ENCODE measurements around the gene SPATA33.
"Not testable (repeated sequence)": the region's sequence is repeated elsewhere in the genome, so short reads cannot be mapped to it uniquely, and the experiment has no call there.

The SPATA33 gene

DNA sequence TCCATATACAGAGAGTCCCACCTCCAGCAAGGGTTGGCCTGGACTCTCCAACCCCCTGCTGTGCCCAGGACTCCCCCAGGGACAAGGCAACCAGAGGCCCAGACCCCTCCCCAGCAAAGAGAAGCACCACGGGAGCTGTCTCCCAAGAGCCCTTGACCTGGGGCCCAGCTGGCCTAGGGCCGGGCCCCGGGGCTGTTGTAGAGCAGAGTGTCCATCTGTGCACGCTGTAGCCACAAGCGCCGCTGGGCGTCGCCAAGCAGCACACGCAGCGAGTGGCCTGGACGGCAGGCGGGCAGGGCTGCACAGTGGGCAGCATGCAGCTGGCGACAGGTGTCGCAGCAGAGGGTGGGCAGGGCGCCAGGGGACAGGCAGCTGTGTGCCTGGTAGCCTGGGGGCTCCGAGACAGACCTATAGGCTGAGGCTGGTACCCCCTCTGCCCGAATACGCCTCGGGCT is 39.6 kb downstream of the SPATA33 start:
- H3K27ac ChIP-seq (ENCODE audit: low read length) = no peak overlapping the region
- H3K36me3 ChIP-seq (ENCODE audit: control insufficient read depth in 1 of 2, insufficient read depth in 2 of 2, low read length in 2 of 2) = peaks cover 7 to 39% of the 10 kb centered on the region in 2 donors
- H3K27me3 ChIP-seq (ENCODE audit: low read depth, low read length) = no peaks in the 10 kb centered on the region
- H3K4me1 ChIP-seq (ENCODE audit: control insufficient read depth in 1 of 2, insufficient read depth in 2 of 2, low read length in 2 of 2) = peaks cover 0 to 15% of the 10 kb centered on the region in 2 donors
- H3K9me3 ChIP-seq (ENCODE audit: control insufficient read depth in 1 of 2, low read length in 2 of 2) = no peaks in the 10 kb centered on the region
- no peak overlapping the region for H3K4me3 ChIP-seq (ENCODE audit: low read depth in 1 of 2, low read length in 2 of 2)

- Histone ChIP-seq H3K9me3 (ENCODE audit: control insufficient read depth in 1 of 2, low read length in 2 of 2) (no peaks in the 10 kb centered on the region), H3K36me3 (ENCODE audit: control insufficient read depth in 1 of 2, insufficient read depth in 2 of 2, low read length in 2 of 2) (peaks cover 7 to 35% of the 10 kb centered on the region in 2 donors), H3K27me3 (ENCODE audit: low read depth, low read length) (no peaks in the 10 kb centered on the region), H3K4me3 (ENCODE audit: low read depth in 1 of 2, low read length in 2 of 2) (no peak overlapping the region), H3K27ac (ENCODE audit: low read length) (no peak overlapping the region), H3K4me1 (ENCODE audit: control insufficient read depth in 1 of 2, insufficient read depth in 2 of 2, low read length in 2 of 2) (peaks cover 0 to 15% of the 10 kb centered on the region in 2 donors)
Measured at GRCh38 chr16:89697616-89698331, 40.1 kb downstream of the SPATA33 start.

- peaks cover 0 to 15% of the 10 kb centered on the region in 2 donors for H3K4me1 ChIP-seq (ENCODE audit: control insufficient read depth in 1 of 2, insufficient read depth in 2 of 2, low read length in 2 of 2)
- not testable (repeated sequence) for H3K9me3 ChIP-seq (ENCODE audit: control insufficient read depth in 1 of 2, low read length in 2 of 2); H3K27ac ChIP-seq (ENCODE audit: low read length); H3K4me3 ChIP-seq (ENCODE audit: low read depth in 1 of 2, low read length in 2 of 2); H3K27me3 ChIP-seq (ENCODE audit: low read depth, low read length)
- peaks cover 0 to 26% of the 10 kb centered on the region in 2 donors for H3K36me3 ChIP-seq (ENCODE audit: control insufficient read depth in 1 of 2, insufficient read depth in 2 of 2, low read length in 2 of 2)
Measured at GRCh38 chr16:89698717-89699116, 41.1 kb downstream of the SPATA33 start.

GRCh38 chr16:89699629-89700099 is 42.0 kb downstream of the SPATA33 start:
- H3K9me3 ChIP-seq (ENCODE audit: control insufficient read depth in 1 of 2, low read length in 2 of 2); H3K27me3 ChIP-seq (ENCODE audit: low read depth, low read length); H3K27ac ChIP-seq (ENCODE audit: low read length): not testable (repeated sequence)
- Histone ChIP-seq H3K4me1 (ENCODE audit: control insufficient read depth in 1 of 2, insufficient read depth in 2 of 2, low read length in 2 of 2) (peaks cover 0 to 15% of the 10 kb centered on the region in 2 donors), H3K4me3 (ENCODE audit: low read depth in 1 of 2, low read length in 2 of 2) (peak overlapping the region; percentile 33 to 60), H3K36me3 (ENCODE audit: control insufficient read depth in 1 of 2, insufficient read depth in 2 of 2, low read length in 2 of 2) (peaks cover 0 to 17% of the 10 kb centered on the region in 2 donors)

DNA sequence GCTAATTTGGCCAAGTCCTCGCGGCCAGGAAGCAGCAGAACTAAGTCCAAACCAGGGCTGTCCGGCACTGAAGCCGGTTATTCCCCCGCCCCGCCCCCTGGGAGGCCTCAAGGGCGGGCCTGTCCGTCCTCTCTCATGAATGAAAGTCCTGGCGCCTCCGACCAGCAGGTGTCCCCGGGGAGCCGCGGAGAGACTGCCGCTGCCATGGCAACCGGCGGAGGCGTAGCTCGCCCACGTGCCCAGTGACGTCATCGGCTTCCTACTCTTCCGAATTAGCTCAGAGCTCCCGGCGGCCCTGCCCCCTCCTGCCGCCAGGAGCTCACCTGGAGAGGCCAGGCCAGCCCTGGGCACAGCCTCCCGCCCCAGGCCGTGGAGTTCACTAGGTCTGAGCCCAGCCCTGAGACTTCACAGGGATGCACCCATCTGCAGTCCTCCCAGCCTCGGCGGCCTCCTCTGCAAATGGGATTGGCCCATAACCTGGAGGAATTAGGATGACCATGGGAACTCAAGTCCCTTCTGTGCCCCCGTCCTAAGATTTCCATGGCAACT is 42.5 kb downstream of the SPATA33 start:
- Histone ChIP-seq H3K36me3 (ENCODE audit: control insufficient read depth in 1 of 2, insufficient read depth in 2 of 2, low read length in 2 of 2) (peaks cover 0 to 13% of the 10 kb centered on the region in 2 donors), H3K27me3 (ENCODE audit: low read depth, low read length) (no peaks in the 10 kb centered on the region), H3K4me1 (ENCODE audit: control insufficient read depth in 1 of 2, insufficient read depth in 2 of 2, low read length in 2 of 2) (peaks cover 0 to 15% of the 10 kb centered on the region in 2 donors), H3K4me3 (ENCODE audit: low read depth in 1 of 2, low read length in 2 of 2) (peak overlapping the region; percentile 60 to 65), H3K9me3 (ENCODE audit: control insufficient read depth in 1 of 2, low read length in 2 of 2) (no peaks in the 10 kb centered on the region), H3K27ac (ENCODE audit: low read length) (peak overlapping the region; percentile 77)

GRCh38 chr16:89700649-89701424 is 43.2 kb downstream of the SPATA33 start:
- peak overlapping the region; percentile 77 for H3K27ac ChIP-seq (ENCODE audit: low read length)
- no peaks in the 10 kb centered on the region for H3K27me3 ChIP-seq (ENCODE audit: low read depth, low read length)
- peaks cover 0 to 15% of the 10 kb centered on the region in 2 donors for H3K4me1 ChIP-seq (ENCODE audit: control insufficient read depth in 1 of 2, insufficient read depth in 2 of 2, low read length in 2 of 2)
- peak overlapping the region; percentile 60 to 65 for H3K4me3 ChIP-seq (ENCODE audit: low read depth in 1 of 2, low read length in 2 of 2)
- H3K36me3 ChIP-seq (ENCODE audit: control insufficient read depth in 1 of 2, insufficient read depth in 2 of 2, low read length in 2 of 2) = peaks cover 0 to 10% of the 10 kb centered on the region in 2 donors
- no peaks in the 10 kb centered on the region for H3K9me3 ChIP-seq (ENCODE audit: control insufficient read depth in 1 of 2, low read length in 2 of 2)

- peaks cover 0 to 10% of the 10 kb centered on the region in 2 donors for H3K36me3 ChIP-seq (ENCODE audit: control insufficient read depth in 1 of 2, insufficient read depth in 2 of 2, low read length in 2 of 2)
Measured at GRCh38 chr16:89701425-89702406, 44.1 kb downstream of the SPATA33 start, which contains the start of gene SPATA2L. Gene SPATA2L, minus strand, starts transcription at chr16:89701705. Its CDS starts 473 bp downstream, at chr16:89701232.

GRCh38 chr16:89704281-89704680 is 46.6 kb downstream of the SPATA33 start:
- Histone ChIP-seq H3K9me3 (ENCODE audit: control insufficient read depth in 1 of 2, low read length in 2 of 2) (no peaks in the 10 kb centered on the region), H3K27ac (ENCODE audit: low read length) (no peak overlapping the region), H3K4me3 (ENCODE audit: low read depth in 1 of 2, low read length in 2 of 2) (no peak overlapping the region), H3K27me3 (ENCODE audit: low read depth, low read length) (no peaks in the 10 kb centered on the region), H3K4me1 (ENCODE audit: control insufficient read depth in 1 of 2, insufficient read depth in 2 of 2, low read length in 2 of 2) (peaks cover 0 to 15% of the 10 kb centered on the region in 2 donors), H3K36me3 (ENCODE audit: control insufficient read depth in 1 of 2, insufficient read depth in 2 of 2, low read length in 2 of 2) (peaks cover 0 to 3% of the 10 kb centered on the region in 2 donors)

More at GRCh38 chr16:89701425-89702406, 44.1 kb downstream of the SPATA33 start, which contains the start of gene SPATA2L:
- peaks cover 0 to 15% of the 10 kb centered on the region in 2 donors for H3K4me1 ChIP-seq (ENCODE audit: control insufficient read depth in 1 of 2, insufficient read depth in 2 of 2, low read length in 2 of 2)
- H3K4me3 ChIP-seq (ENCODE audit: low read depth in 1 of 2, low read length in 2 of 2) = peak within 1 kb of the TSS; percentile 60 to 65
- H3K27ac ChIP-seq (ENCODE audit: low read length) = peak within 1 kb of the TSS; percentile 77
- H3K9me3 ChIP-seq (ENCODE audit: control insufficient read depth in 1 of 2, low read length in 2 of 2) = no peaks in the 10 kb centered on the region
- H3K27me3 ChIP-seq (ENCODE audit: low read depth, low read length) = no peaks in the 10 kb centered on the region

DNA sequence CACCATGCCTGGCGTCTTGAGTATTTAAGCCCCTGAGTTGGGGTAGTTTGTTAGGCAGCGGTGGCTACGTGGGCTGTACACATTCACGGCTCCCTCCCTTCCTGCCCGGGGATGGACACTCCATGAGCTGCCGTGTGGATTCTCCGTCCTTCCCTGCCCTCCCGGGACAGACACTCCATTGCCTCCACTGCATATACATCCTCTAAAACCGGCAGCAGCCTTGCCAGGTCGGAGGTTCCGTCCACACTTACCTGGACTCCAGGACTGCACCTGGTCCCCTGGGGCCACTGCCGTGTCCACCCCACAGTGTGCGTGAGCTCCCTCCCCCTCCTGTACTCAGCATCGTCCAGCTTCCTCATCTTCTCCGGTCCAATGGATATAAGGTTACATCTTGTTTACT is 47.4 kb downstream of the SPATA33 start:
- Histone ChIP-seq H3K9me3 (ENCODE audit: control insufficient read depth in 1 of 2, low read length in 2 of 2) (no peaks in the 10 kb centered on the region), H3K27me3 (ENCODE audit: low read depth, low read length) (no peaks in the 10 kb centered on the region), H3K4me1 (ENCODE audit: control insufficient read depth in 1 of 2, insufficient read depth in 2 of 2, low read length in 2 of 2) (peaks cover 0 to 11% of the 10 kb centered on the region in 2 donors), H3K27ac (ENCODE audit: low read length) (no peak overlapping the region), H3K4me3 (ENCODE audit: low read depth in 1 of 2, low read length in 2 of 2) (no peak overlapping the region), H3K36me3 (ENCODE audit: control insufficient read depth in 1 of 2, insufficient read depth in 2 of 2, low read length in 2 of 2) (peaks cover 0 to 7% of the 10 kb centered on the region in 2 donors)

DNA sequence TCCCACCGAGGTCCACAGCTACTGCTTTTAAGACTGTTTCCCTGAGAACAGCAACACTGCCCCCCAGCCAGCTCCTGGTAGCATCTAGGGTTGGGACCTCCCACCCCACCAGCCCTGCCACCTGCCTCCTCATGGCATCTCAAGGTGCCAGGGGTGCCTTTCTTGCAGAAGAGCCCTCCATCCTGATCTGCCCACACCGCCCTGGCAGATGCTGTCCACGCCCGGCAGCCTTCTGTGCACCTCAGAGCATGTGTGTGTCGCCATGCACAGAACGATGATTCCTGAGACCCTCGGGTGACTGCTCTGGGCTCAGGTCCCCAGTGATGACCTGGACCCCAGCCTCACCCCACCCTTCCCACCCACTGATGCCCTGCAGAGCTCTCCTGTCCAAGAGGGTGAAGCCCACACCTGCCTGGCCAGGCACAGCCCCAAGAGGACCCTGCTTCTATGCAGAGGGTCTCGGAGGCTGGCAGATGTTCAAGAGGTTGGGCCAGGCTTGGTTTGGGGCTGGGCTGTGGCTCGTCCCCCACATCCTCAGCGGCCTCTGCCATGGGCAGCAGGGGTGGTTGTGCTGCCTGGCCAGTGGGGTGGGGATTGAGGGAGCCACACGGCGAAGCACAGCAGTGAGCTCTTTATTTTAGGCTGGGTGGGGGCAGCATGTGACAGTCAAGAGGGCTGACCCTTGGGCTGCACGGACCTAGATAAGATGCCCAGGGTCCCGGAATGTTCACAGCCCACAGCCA is 49.1 kb downstream of the SPATA33 start:
- Histone ChIP-seq H3K4me3 (ENCODE audit: low read depth in 1 of 2, low read length in 2 of 2) (no peak overlapping the region), H3K27me3 (ENCODE audit: low read depth, low read length) (no peaks in the 10 kb centered on the region), H3K9me3 (ENCODE audit: control insufficient read depth in 1 of 2, low read length in 2 of 2) (no peaks in the 10 kb centered on the region), H3K36me3 (ENCODE audit: control insufficient read depth in 1 of 2, insufficient read depth in 2 of 2, low read length in 2 of 2) (peaks cover 0 to 7% of the 10 kb centered on the region in 2 donors), H3K27ac (ENCODE audit: low read length) (no peak overlapping the region), H3K4me1 (ENCODE audit: control insufficient read depth in 1 of 2, insufficient read depth in 2 of 2, low read length in 2 of 2) (peaks cover 0 to 5% of the 10 kb centered on the region in 2 donors)

All from muscle layer of duodenum (tissue), 2 donors.